Calu3 (cell line): ENCODE results near the gene LMX1A. TPM values are rescaled to one million over a fixed set of nuclear protein-coding genes. Genes with fewer than 3 reads are reported as not detected.

Experiments
- BruUV-seq: library from RNA; stranded (reverse); fragments of 400-500 nt; replicated peaks from 2 replicates; lab custom pipeline; 2021; lab: Mats Ljungman, UMichigan
- CTCF ChIA-PET: fragments of 300-600 bp; sonication (Branson Sonifier 250); formaldehyde crosslinking; loops from one replicate; lab custom pipeline; 2022; ENCODE audit warnings: antibody characterized with exemption; lab: Charles Lee
- DNase-seq: peaks from one replicate; pipeline ENCODE4 v3.0.0; 2022
- H3K27ac Mint-ChIP-seq: one replicate; pipeline ENCODE4 v1.8.0; 2022; ENCODE audit warnings: mixed read lengths; ENCODE audit not compliant: unreplicated experiment
- H3K27me3 Mint-ChIP-seq: one replicate; pipeline ENCODE4 v1.8.0; 2022; ENCODE audit warnings: mixed read lengths; ENCODE audit not compliant: unreplicated experiment
- H3K36me3 Mint-ChIP-seq: one replicate; pipeline ENCODE4 v1.8.0; 2022; ENCODE audit warnings: mild to moderate bottlenecking, moderate library complexity, mixed read lengths; ENCODE audit not compliant: insufficient read depth, unreplicated experiment
- H3K4me1 Mint-ChIP-seq: one replicate; pipeline ENCODE4 v1.8.0; 2022; ENCODE audit warnings: mild to moderate bottlenecking, low read depth, mixed read lengths; ENCODE audit not compliant: unreplicated experiment
- H3K4me3 Mint-ChIP-seq: one replicate; pipeline ENCODE4 v1.8.0; 2022; ENCODE audit warnings: mild to moderate bottlenecking, low read depth, moderate library complexity, mixed read lengths; ENCODE audit not compliant: unreplicated experiment
- H3K9me3 Mint-ChIP-seq: one replicate; pipeline ENCODE4 v1.8.0; 2022; ENCODE audit warnings: low read depth, mixed read lengths; ENCODE audit not compliant: unreplicated experiment
- CTCF ChIP-seq: fragments of 200-600 bp; IDR thresholded peaks from one replicate; pipeline ENCODE4 v1.8.0; 2022; ENCODE audit warnings: antibody characterized with exemption; ENCODE audit not compliant: unreplicated experiment
- intact Hi-C: fragments of 100-400 bp; cut with micrococcal nuclease; formaldehyde crosslinking; loops from one replicate; pipeline ENCODE4 v1.10.0; 2022; ENCODE audit not compliant: unreplicated experiment
- total RNA-seq: library from RNA; stranded (reverse); gene quantifications from 2 replicates; pipeline ENCODE4 v1.2.3, GENCODE V29; 2022

The LMX1A gene
- total RNA-seq, 1 experiment from 2014 or later: not detected

- intact Hi-C loops: no loop called here
- CTCF ChIA-PET: interaction anchor here (0.6 to 0.7 kb wide), 2 partner anchors 48 to 902 kb away, joined by 3 read pairs; no protein-coding TSS in a partner anchor
- no TSS peak for BruUV-seq
- H3K4me1 Mint-ChIP-seq: peaks cover 11% of the 10 kb centered on the region
- H3K4me3 Mint-ChIP-seq: peak overlapping the region; percentile 64
- no peaks in the 10 kb centered on the region for H3K9me3 Mint-ChIP-seq
- no peaks in the 10 kb centered on the region for H3K36me3 Mint-ChIP-seq
- H3K27me3 Mint-ChIP-seq: peaks cover 87% of the 10 kb centered on the region
- H3K27ac Mint-ChIP-seq: no peak overlapping the region
- TF ChIP-seq CTCF: no peak
- DNase-seq: no peak
Measured at GRCh38 chr1:165235155-165235776, 121.2 kb downstream of the LMX1A start.

- CTCF ChIA-PET: no interaction called here
- Mint-ChIP-seq H3K36me3 (no peaks in the 10 kb centered on the region), H3K4me3 (no peak overlapping the region), H3K4me1 (peaks cover 11% of the 10 kb centered on the region), H3K9me3 (no peaks in the 10 kb centered on the region), H3K27me3 (peaks cover 79% of the 10 kb centered on the region), H3K27ac (no peak overlapping the region)
- intact Hi-C loops: no loop called here
- BruUV-seq: no TSS peak
- TF ChIP-seq CTCF: no peak
- DNase-seq: no peak
Measured at GRCh38 chr1:165234149-165234548, 122.4 kb downstream of the LMX1A start.

- no peak for DNase-seq
- Mint-ChIP-seq H3K4me3 (no peak overlapping the region), H3K9me3 (peaks cover 4% of the 10 kb centered on the region), H3K36me3 (no peaks in the 10 kb centered on the region), H3K4me1 (no peaks in the 10 kb centered on the region), H3K27ac (no peak overlapping the region), H3K27me3 (peaks cover 52% of the 10 kb centered on the region)
- no peak for TF ChIP-seq CTCF
- BruUV-seq: no TSS peak
- CTCF ChIA-PET: no interaction called here
- intact Hi-C loops: no loop called here
Measured at GRCh38 chr1:165228676-165229075, 127.8 kb downstream of the LMX1A start.

GRCh38 chr1:165228111-165228655 lies 128.3 kb downstream of the LMX1A start:
- Mint-ChIP-seq H3K4me3 (no peak overlapping the region), H3K27me3 (peaks cover 47% of the 10 kb centered on the region), H3K9me3 (peaks cover 4% of the 10 kb centered on the region), H3K36me3 (no peaks in the 10 kb centered on the region), H3K4me1 (no peaks in the 10 kb centered on the region), H3K27ac (no peak overlapping the region)
- no peak for DNase-seq
- no TSS peak for BruUV-seq
- CTCF ChIA-PET: no interaction called here
- intact Hi-C loops: no loop called here
- TF ChIP-seq CTCF: no peak
